ENCODE measurements around the gene GAST. TPM values are rescaled to one million over a fixed set of nuclear protein-coding genes. Genes with fewer than 3 reads are reported as not detected.

GAST gene
- total and polyA plus RNA-seq, 9 of the 15 experiments (the other 6 are each of a cell fraction or from before 2014, with no cell fraction given): not detected

DNA sequence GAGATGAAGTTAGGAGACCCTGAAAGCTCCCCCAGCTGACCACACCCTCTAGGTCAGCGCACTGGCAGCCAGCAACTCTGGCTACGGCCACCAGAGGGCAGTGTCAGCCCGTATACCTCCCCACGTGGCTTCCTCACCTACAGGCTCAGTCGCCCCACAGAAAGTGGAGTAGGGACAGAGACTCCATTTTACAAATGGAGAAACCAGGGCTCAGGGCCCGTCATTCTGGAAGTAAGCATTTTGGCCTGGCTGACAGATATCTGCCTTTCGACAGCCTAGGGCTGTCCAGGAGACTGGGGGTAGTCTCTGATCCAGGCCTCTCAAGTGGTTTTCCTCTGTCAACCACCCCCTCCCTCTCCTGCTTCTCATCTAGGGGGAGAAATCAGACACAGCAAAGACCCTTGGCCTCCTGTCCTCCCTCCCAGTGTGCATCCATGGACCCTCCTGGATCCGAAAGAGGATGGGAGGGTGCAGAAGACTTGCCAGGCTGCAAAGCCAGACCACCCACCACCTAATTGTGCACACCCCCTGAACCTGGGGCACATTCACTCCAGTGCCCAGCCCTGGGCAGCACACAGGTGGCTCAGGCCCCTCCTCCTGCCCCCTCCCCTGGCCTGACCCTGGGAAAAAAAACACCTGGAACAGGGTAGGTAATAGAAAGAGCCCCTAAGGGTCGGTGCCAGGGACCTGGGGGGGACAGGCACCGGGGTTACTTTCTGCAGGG lies 26.1 kb downstream of the GAST start (continued):
- TF ChIP-seq POLR2G (IDR thresholded peaks at IDR 0.05; ENCODE audit: low read depth, low read length): no peak
- peak; percentile 96 for TF ChIP-seq DEAF1 (CRISPR knock-in tag; IDR thresholded peaks at IDR 0.05)
- no peak for TF ChIP-seq SETDB1 (IDR thresholded peaks at IDR 0.05; ENCODE audit: low read length)
- TF ChIP-seq KLF16 (IDR thresholded peaks at IDR 0.05): peak; percentile 50; the same call in 1 of the 2 replicates
- TF ChIP-seq SPI1 (IDR thresholded peaks at IDR 0.05; ENCODE audit: borderline replicate concordance, low read depth, low read length): peak; percentile 23; the same call in 1 of the 2 replicates
- no peak for TF ChIP-seq SIX5 (IDR thresholded peaks at IDR 0.05; ENCODE audit: borderline replicate concordance in 1 of 2, insufficient read depth in 1 of 2, low read depth in 1 of 2, low read length in 2 of 2)
- 0 out of 4 replicates have a peak, but pooled peaks of 1 of the 2 experiments have one; percentile 44 for TF ChIP-seq TBL1XR1 (IDR thresholded peaks at IDR 0.05; ENCODE audit: low read length in 2 of 2)
- TF ChIP-seq KLF13 (tag; IDR thresholded peaks at IDR 0.05; ENCODE audit: borderline replicate concordance, low read depth): peak; percentile 61; the same call in 1 of the 2 replicates
- TF ChIP-seq XRCC4 (IDR thresholded peaks at IDR 0.05; ENCODE audit: extremely low read depth, insufficient read depth, insufficient read length): no peak
- TF ChIP-seq ZNF655 (CRISPR knock-in tag; IDR thresholded peaks at IDR 0.05): no peak
- TF ChIP-seq, protein P1, sequence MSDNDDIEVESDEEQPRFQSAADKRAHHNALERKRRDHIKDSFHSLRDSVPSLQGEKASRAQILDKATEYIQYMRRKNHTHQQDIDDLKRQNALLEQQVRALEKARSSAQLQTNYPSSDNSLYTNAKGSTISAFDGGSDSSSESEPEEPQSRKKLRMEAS (CRISPR knock-in tag; IDR thresholded peaks at IDR 0.05): peak; percentile 94
- TF ChIP-seq, protein P2, sequence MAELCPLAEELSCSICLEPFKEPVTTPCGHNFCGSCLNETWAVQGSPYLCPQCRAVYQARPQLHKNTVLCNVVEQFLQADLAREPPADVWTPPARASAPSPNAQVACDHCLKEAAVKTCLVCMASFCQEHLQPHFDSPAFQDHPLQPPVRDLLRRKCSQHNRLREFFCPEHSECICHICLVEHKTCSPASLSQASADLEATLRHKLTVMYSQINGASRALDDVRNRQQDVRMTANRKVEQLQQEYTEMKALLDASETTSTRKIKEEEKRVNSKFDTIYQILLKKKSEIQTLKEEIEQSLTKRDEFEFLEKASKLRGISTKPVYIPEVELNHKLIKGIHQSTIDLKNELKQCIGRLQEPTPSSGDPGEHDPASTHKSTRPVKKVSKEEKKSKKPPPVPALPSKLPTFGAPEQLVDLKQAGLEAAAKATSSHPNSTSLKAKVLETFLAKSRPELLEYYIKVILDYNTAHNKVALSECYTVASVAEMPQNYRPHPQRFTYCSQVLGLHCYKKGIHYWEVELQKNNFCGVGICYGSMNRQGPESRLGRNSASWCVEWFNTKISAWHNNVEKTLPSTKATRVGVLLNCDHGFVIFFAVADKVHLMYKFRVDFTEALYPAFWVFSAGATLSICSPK (IDR thresholded peaks at IDR 0.05; ENCODE audit: borderline replicate concordance): no peak
- TF ChIP-seq KAT8 (IDR thresholded peaks at IDR 0.05; ENCODE audit: low read depth): peak; percentile 78; the same call in 1 of the 2 replicates
- TF ChIP-seq, protein P3, sequence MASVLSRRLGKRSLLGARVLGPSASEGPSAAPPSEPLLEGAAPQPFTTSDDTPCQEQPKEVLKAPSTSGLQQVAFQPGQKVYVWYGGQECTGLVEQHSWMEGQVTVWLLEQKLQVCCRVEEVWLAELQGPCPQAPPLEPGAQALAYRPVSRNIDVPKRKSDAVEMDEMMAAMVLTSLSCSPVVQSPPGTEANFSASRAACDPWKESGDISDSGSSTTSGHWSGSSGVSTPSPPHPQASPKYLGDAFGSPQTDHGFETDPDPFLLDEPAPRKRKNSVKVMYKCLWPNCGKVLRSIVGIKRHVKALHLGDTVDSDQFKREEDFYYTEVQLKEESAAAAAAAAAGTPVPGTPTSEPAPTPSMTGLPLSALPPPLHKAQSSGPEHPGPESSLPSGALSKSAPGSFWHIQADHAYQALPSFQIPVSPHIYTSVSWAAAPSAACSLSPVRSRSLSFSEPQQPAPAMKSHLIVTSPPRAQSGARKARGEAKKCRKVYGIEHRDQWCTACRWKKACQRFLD (CRISPR knock-in tag; IDR thresholded peaks at IDR 0.05): peak; percentile 87
- peak; percentile 84 for TF ChIP-seq ZNF311 (CRISPR knock-in tag; IDR thresholded peaks at IDR 0.05)
- TF ChIP-seq RB1 (IDR thresholded peaks at IDR 0.05; ENCODE audit: low read depth): peak; percentile 60; the same call in 1 of the 2 replicates
- TF ChIP-seq, protein P4, sequence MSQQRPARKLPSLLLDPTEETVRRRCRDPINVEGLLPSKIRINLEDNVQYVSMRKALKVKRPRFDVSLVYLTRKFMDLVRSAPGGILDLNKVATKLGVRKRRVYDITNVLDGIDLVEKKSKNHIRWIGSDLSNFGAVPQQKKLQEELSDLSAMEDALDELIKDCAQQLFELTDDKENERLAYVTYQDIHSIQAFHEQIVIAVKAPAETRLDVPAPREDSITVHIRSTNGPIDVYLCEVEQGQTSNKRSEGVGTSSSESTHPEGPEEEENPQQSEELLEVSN (IDR thresholded peaks at IDR 0.05; ENCODE audit: borderline replicate concordance in 1 of 2, extremely low read depth in 1 of 2, insufficient read depth in 1 of 2, insufficient read length in 1 of 2, low read depth in 1 of 2, low read length in 1 of 2, poor library complexity in 1 of 2, severe bottlenecking in 1 of 2): peak; percentile 62 to 70
- TF ChIP-seq ZNF583 (CRISPR knock-in tag; IDR thresholded peaks at IDR 0.05): peak; percentile 95
- no peak for TF ChIP-seq NCOA1 (IDR thresholded peaks at IDR 0.05; ENCODE audit: low read depth)
